Measurements from ENCODE around the gene PTPN2.

DNA sequence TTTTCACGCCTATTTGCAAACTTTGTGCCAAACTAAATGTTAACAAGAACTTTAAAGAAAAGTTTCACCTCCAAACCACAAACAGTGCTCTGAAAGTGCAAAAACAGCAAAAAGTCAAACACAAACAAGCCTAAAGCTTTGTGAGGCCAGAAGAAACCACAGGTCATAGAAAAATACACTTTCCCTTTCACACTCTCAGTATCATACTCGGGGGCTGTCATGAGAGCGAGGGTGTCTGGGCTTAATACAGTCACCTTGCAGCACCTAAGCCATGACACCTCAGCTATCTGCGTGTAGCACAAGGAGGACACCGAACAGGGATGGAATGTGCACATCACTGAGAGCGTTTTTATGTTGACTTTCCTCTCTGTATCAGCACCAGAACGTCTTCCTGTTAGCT, 37.1 kb upstream of the PTPN2 start:
- TF ChIP-seq TAF1 (IDR thresholded peaks at IDR 0.05; ENCODE audit: low read depth) (no peak), EP300 (conservative IDR thresholded peaks at IDR 0.05; ENCODE audit: poor library complexity, severe bottlenecking) (no peak), EZH2 (IDR thresholded peaks at IDR 0.05; ENCODE audit: borderline replicate concordance, insufficient read depth, low read length, poor library complexity, severe bottlenecking) (no peak), POLR2AphosphoS5 (IDR thresholded peaks at IDR 0.05) (no peak), SMC3 (conservative IDR thresholded peaks at IDR 0.05; ENCODE audit: poor library complexity) (no peak)
- TF ChIP-seq, protein P1, sequence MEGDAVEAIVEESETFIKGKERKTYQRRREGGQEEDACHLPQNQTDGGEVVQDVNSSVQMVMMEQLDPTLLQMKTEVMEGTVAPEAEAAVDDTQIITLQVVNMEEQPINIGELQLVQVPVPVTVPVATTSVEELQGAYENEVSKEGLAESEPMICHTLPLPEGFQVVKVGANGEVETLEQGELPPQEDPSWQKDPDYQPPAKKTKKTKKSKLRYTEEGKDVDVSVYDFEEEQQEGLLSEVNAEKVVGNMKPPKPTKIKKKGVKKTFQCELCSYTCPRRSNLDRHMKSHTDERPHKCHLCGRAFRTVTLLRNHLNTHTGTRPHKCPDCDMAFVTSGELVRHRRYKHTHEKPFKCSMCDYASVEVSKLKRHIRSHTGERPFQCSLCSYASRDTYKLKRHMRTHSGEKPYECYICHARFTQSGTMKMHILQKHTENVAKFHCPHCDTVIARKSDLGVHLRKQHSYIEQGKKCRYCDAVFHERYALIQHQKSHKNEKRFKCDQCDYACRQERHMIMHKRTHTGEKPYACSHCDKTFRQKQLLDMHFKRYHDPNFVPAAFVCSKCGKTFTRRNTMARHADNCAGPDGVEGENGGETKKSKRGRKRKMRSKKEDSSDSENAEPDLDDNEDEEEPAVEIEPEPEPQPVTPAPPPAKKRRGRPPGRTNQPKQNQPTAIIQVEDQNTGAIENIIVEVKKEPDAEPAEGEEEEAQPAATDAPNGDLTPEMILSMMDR (IDR thresholded peaks at IDR 0.05; ENCODE audit: poor library complexity, severe bottlenecking) = no peak
- TF ChIP-seq, protein P2, sequence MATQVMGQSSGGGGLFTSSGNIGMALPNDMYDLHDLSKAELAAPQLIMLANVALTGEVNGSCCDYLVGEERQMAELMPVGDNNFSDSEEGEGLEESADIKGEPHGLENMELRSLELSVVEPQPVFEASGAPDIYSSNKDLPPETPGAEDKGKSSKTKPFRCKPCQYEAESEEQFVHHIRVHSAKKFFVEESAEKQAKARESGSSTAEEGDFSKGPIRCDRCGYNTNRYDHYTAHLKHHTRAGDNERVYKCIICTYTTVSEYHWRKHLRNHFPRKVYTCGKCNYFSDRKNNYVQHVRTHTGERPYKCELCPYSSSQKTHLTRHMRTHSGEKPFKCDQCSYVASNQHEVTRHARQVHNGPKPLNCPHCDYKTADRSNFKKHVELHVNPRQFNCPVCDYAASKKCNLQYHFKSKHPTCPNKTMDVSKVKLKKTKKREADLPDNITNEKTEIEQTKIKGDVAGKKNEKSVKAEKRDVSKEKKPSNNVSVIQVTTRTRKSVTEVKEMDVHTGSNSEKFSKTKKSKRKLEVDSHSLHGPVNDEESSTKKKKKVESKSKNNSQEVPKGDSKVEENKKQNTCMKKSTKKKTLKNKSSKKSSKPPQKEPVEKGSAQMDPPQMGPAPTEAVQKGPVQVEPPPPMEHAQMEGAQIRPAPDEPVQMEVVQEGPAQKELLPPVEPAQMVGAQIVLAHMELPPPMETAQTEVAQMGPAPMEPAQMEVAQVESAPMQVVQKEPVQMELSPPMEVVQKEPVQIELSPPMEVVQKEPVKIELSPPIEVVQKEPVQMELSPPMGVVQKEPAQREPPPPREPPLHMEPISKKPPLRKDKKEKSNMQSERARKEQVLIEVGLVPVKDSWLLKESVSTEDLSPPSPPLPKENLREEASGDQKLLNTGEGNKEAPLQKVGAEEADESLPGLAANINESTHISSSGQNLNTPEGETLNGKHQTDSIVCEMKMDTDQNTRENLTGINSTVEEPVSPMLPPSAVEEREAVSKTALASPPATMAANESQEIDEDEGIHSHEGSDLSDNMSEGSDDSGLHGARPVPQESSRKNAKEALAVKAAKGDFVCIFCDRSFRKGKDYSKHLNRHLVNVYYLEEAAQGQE (IDR thresholded peaks at IDR 0.05; ENCODE audit: borderline replicate concordance) = no peak

Data from neural cell (in vitro differentiated cells).